ENCODE results near the gene HRC. TPM values are rescaled to one million over a fixed set of nuclear protein-coding genes. Genes with fewer than 3 reads are reported as not detected.
A peak's percentile ranks its signal among the peaks of the same experiment; 100 is the strongest.
"Not testable (repeated sequence)": the region's sequence is repeated elsewhere in the genome, so short reads cannot be mapped to it uniquely, and the experiment has no call there.

HRC gene
- total and polyA plus RNA-seq, 11 donors = 267 to 1,953 (median 867) TPM

DNA sequence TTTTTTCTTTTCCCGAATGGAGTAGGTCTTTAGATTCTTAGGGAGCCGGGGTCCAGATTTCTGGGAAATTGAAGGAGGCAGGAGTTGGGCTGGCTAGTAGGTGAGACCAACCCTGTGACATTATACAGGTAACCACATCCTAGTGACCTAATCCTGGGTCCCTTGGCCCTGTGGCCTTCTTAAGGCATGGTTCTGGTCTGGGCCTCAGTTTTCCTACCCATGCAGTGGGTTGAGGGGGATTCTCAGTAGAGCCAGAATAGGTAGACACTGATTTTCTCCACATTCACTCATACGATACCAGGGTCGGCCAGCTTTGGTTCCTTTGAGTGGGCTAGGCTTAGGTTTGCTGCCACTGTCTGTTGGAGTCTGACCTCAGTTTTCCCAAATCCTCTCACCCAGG lies 28.6 kb downstream of the HRC start:
- WGBS, 4 donors = 80 to 94% (median 83%) methylated on average over 4 of the region's 4 CpGs
- TF ChIP-seq POLR2A (IDR thresholded peaks at IDR 0.05) = no peak
- TF ChIP-seq, protein P1, sequence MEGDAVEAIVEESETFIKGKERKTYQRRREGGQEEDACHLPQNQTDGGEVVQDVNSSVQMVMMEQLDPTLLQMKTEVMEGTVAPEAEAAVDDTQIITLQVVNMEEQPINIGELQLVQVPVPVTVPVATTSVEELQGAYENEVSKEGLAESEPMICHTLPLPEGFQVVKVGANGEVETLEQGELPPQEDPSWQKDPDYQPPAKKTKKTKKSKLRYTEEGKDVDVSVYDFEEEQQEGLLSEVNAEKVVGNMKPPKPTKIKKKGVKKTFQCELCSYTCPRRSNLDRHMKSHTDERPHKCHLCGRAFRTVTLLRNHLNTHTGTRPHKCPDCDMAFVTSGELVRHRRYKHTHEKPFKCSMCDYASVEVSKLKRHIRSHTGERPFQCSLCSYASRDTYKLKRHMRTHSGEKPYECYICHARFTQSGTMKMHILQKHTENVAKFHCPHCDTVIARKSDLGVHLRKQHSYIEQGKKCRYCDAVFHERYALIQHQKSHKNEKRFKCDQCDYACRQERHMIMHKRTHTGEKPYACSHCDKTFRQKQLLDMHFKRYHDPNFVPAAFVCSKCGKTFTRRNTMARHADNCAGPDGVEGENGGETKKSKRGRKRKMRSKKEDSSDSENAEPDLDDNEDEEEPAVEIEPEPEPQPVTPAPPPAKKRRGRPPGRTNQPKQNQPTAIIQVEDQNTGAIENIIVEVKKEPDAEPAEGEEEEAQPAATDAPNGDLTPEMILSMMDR (IDR thresholded peaks at IDR 0.05) = no peak
- no peak for DNase-seq
- no peaks in the 10 kb centered on the region for H3K27me3 ChIP-seq
- no peak for ATAC-seq
- intact Hi-C loops (cut with DNase I) = no loop called here
- no peak overlapping the region for H3K4me3 ChIP-seq
- H3K27ac ChIP-seq = no peak overlapping the region
- no peaks in the 10 kb centered on the region for H3K9me3 ChIP-seq
- no peaks in the 10 kb centered on the region for H3K36me3 ChIP-seq
- peaks cover 0 to 15% (median 11%) of the 10 kb centered on the region in 12 donors for H3K4me1 ChIP-seq

GRCh38 chr19:49125025-49125731 lies 30.0 kb downstream of the HRC start:
- Histone ChIP-seq H3K27ac (no peak overlapping the region), H3K9me3 (no peaks in the 10 kb centered on the region), H3K4me1 (peaks cover under 1 to 17% (median 13%) of the 10 kb centered on the region in 12 donors), H3K36me3 (no peaks in the 10 kb centered on the region), H3K27me3 (peaks cover 0 to 8% (median 0%) of the 10 kb centered on the region in 9 donors), H3K4me3 (no peak overlapping the region)
- TF ChIP-seq POLR2A (IDR thresholded peaks at IDR 0.05) = no peak
- TF ChIP-seq, protein P1 (IDR thresholded peaks at IDR 0.05) = no peak
- 25 to 38% (median 37%) methylated on average over 15 to 23 of the region's 23 CpGs for WGBS, 4 donors
- DNase-seq (peak in 1 of 5 donors; percentile 37), ATAC-seq (no peak)
- intact Hi-C loops (cut with DNase I) = no loop called here

- H3K4me3 ChIP-seq; H3K9me3 ChIP-seq; H3K27ac ChIP-seq; DNase-seq; H3K36me3 ChIP-seq; ATAC-seq; intact Hi-C loops (cut with DNase I): not testable (repeated sequence)
- H3K27me3 ChIP-seq = peaks cover 0 to 13% (median 0%) of the 10 kb centered on the region in 9 donors
- WGBS, 4 donors = 87 to 94% (median 93%) methylated on average over 11 of the region's 11 CpGs
- H3K4me1 ChIP-seq = peaks cover 0 to 25% (median 19%) of the 10 kb centered on the region in 12 donors
These were observed 31.9 kb downstream of the HRC start for GRCh38 chr19:49123285-49123684.

DNA sequence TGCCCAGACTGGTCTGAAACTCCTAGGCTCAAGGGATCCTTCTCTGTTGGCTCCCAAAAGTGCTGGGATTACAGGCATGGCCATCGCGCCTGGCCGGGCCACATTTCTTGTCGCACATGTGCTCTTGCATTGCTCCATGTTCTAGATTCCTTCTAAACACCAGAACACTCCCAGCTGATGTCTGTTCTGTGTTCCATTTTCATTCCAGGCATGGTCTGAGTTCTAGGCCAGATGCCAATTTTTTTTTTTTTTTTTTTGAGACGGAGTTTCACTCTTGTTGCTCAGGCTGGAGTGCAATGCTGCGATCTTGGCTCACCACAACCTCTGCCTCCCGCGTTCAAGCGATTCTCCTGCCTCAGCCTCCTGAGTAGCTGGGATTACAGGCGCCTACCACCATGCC lies 33.4 kb downstream of the HRC start:
- H3K4me1 ChIP-seq = peaks cover 5 to 30% (median 23%) of the 10 kb centered on the region in 12 donors
- H3K27ac ChIP-seq; ATAC-seq; H3K9me3 ChIP-seq; intact Hi-C loops (cut with DNase I); H3K4me3 ChIP-seq; H3K36me3 ChIP-seq; DNase-seq: not testable (repeated sequence)
- 74 to 82% (median 79%) methylated on average over 10 of the region's 10 CpGs for WGBS, 4 donors
- peaks cover 0 to 13% (median 0%) of the 10 kb centered on the region in 9 donors for H3K27me3 ChIP-seq

GRCh38 chr19:49120868-49121267 lies 34.3 kb downstream of the HRC start:
- Histone ChIP-seq H3K4me3 (no peak overlapping the region), H3K27ac (no peak overlapping the region), H3K27me3 (peaks cover 0 to 13% (median 0%) of the 10 kb centered on the region in 9 donors), H3K36me3 (no peaks in the 10 kb centered on the region), H3K4me1 (peaks cover 5 to 37% (median 23%) of the 10 kb centered on the region in 12 donors), H3K9me3 (no peaks in the 10 kb centered on the region)
- DNase-seq = no peak
- WGBS, 4 donors = 88 to 97% (median 91%) methylated on average over 2 of the region's 2 CpGs
- TF ChIP-seq, protein P1 (IDR thresholded peaks at IDR 0.05) = no peak
- no peak for TF ChIP-seq POLR2A (IDR thresholded peaks at IDR 0.05)
- intact Hi-C loops (cut with DNase I) = no loop called here
- ATAC-seq = no peak
